ENCODE measurements around the gene OGA.

- TF ChIP-seq CTCF (IDR thresholded peaks at IDR 0.05; ENCODE audit: low read length) (no peak), EZH2 (optimal IDR thresholded peaks at IDR 0.05; ENCODE audit: low read depth, low read length) (no peak), EZH2phosphoT487 (IDR thresholded peaks at IDR 0.05; ENCODE audit: low read length) (no peak)
Observed at GRCh38 chr10:101829561-101830315, 11.5 kb upstream of the OGA start.

Data from MM.1S (cell line).